ENCODE data around the gene CALM1.
"Not testable (repeated sequence)": the region's sequence is repeated elsewhere in the genome, so short reads cannot be mapped to it uniquely, and the experiment has no call there.

The CALM1 gene

GRCh38 chr14:90383731-90384542, 12.9 kb upstream of the CALM1 start:
- DNase-seq = peak; percentile 43

DNA sequence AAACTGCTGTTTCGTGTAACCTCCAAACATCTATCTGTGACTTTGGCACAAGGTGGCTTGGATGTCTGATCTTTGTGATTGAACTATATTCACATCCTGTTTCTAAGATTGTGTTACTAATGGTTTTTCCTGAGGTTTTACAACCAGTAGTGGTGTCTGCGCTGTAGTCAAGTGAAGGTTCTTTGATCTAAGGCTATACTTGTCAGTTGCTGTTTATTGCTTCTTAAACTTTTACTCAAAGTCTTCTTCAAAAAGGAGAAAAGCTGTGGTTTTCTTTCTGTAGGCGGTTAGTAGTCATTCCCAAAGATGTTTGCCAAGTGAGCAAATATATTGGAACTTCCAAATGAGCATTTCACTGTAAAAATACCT, 12.3 kb upstream of the CALM1 start:
- DNase-seq = no peak

- no peak for DNase-seq
Observed at GRCh38 chr14:90386321-90386720, 10.5 kb upstream of the CALM1 start.

DNA sequence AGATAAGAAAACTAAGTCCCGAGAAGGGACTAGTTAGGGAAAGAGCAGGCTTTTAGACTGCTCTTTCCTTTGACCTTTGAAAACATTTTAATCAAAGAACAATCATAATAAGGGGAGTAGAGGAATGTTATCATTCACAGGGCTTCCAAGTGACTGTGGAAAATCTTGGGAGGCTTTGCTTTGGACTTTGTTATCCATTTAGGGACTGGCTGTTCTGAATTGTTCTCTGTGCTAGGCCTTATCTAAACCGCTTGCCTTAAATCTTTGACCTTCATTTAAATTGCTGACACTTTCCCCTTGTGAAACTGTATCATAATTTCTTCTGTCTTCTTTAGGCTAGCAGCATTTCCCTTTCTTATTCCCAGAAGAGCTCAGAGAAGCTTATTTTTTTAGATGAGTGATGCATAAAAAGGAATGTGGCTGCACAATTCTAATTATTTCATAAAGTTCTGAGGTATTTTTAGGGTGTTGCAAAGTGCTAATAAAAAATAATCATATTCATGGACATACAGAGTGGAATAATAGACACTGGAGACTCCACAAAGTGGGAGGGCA, 9.5 kb upstream of the CALM1 start:
- no peak for DNase-seq

DNA sequence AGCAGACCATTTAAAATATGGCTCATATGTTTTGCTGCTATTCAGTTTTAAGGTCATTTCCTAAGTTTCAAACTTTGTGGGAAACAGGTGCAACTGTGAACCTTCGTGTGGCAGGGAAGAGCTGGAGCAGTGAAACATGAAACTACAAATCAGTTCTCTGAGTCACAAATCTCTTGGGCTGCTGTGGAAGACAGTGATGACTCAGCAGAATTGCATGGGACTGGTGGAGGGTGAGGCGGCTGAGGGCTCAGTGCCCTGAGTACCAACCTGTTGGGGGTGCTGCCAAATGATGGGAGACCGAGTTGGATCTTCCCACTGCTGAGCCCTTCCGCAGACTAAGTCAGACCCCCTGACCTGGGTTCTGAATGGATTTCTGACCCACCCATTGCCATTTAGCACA, 8.4 kb upstream of the CALM1 start:
- DNase-seq = no peak

GRCh38 chr14:90388982-90389381, 7.8 kb upstream of the CALM1 start:
- DNase-seq = no peak

GRCh38 chr14:90393966-90394365, 2.9 kb upstream of the CALM1 start:
- DNase-seq = no peak

DNA sequence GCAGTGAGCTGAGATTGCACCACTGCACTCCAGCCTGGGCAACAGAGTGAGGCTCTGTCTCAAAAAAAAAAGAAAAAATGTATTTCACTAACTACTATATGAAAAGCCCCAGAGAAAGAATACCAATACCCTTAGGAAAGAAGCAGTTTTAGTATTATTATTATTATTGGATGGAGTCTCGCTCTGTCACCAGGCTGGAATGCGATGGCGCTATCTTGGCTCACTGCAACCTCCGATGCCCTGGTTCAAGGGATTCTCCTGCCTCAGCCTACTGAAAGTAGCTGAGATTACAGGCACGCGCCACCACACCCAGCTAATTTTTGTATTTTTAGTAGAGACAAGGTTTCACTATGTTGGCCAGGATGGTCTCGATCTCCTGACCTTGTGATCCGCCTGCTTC, 2.0 kb upstream of the CALM1 start:
- DNase-seq = not testable (repeated sequence)

GRCh38 chr14:90397425-90398314, 841 bp downstream of the CALM1 start:
- peak; percentile 68 for DNase-seq

DNA sequence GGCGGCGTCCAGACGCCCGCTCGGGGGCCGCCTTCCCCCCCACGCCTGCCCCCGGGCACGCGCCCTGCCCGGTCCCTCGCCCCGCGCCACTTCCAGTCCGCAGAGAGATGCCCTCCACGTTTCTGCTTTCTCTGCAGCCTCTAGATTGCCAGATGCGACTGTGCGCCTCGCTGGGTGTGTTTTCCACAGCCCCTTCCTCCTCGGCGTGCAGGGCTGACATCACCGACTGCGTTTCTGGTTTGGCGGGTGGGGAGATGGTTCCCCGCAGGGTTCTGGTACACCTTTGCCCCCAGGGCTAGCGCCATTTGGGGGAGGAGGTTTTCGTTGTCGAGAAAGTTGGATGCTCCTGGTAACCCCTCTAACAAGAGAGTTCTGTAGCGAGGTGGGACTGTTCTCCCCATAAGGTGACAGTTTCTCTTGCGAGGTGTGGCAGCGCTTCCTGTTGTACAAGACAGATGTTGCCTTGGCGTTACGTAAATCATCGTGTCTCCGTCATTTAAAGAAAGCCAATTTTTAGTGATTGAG, 1.5 kb downstream of the CALM1 start:
- peak; percentile 61 for DNase-seq

GRCh38 chr14:90398841-90399540, 2.2 kb downstream of the CALM1 start:
- DNase-seq = no peak

GRCh38 chr14:90399541-90400444, 3.0 kb downstream of the CALM1 start:
- peak; percentile 83 for DNase-seq

- DNase-seq = no peak
Observed at GRCh38 chr14:90400904-90401561, 4.2 kb downstream of the CALM1 start.

DNA sequence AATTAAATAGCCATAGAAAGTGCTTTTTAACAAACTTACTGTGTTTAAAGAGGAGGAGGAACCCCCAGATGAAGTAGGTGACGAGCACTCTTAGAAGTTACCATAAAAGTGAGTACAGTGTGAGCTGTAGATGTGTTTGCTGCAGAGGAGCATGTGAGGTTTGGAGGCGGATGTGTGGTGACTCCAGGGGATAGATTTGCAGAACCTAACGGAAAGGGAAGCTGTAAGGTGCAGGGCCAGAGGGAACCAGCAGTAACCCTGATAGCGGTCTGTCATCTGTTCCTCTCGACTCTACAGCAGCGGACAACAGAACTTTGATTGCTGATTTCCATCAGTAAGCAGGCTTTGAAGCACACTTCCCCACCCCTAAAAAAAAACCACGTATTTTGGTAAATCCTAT, 5.2 kb downstream of the CALM1 start:
- no peak for DNase-seq

- no peak for DNase-seq
Observed at GRCh38 chr14:90403065-90403464, 6.2 kb downstream of the CALM1 start.

GRCh38 chr14:90405101-90405500, 8.3 kb downstream of the CALM1 start:
- DNase-seq = no peak

GRCh38 chr14:90405755-90406154, 8.9 kb downstream of the CALM1 start:
- DNase-seq = no peak

DNA sequence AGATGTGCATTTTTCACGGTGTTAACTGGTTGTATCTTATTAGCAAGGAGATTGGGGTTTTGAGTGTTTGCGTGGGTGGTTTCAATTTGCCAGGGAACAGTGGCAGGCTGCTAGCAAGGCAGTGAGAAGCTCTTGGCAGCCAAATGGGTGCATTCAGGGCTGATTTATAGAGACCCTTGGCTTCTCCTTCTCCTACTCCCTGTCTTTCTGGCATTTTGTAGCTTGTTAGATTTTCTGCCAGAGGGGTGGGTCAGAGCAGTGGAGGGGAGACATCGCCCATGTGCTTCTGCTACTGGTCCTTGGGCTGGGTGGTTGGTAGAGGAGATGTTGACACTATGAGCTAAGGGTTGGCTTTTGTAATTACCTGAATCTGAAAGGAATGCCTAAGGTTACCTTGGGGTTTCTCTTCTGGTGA, 9.6 kb downstream of the CALM1 start:
- DNase-seq = no peak

DNA sequence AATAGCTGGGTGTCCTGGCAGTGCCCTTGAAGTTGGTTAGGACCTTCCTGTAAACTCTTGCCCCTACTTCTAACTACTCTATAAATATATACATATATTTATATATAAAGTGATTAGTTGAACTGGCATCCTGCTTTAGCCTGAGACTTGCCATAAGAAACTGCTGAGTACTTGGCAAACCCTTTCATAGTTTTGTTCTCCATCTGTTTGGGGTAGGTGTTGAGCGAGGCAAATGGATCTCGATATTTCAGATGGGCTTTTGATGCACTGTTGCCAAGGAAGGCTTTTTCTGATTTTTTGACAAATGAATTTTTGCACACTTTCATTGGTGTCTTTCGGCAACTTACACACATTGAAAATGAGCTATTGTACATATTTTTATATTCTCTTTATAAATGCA, 10.4 kb downstream of the CALM1 start:
- DNase-seq = no peak

- no peak for DNase-seq
Observed at GRCh38 chr14:90408713-90409112, 11.9 kb downstream of the CALM1 start.

DNA sequence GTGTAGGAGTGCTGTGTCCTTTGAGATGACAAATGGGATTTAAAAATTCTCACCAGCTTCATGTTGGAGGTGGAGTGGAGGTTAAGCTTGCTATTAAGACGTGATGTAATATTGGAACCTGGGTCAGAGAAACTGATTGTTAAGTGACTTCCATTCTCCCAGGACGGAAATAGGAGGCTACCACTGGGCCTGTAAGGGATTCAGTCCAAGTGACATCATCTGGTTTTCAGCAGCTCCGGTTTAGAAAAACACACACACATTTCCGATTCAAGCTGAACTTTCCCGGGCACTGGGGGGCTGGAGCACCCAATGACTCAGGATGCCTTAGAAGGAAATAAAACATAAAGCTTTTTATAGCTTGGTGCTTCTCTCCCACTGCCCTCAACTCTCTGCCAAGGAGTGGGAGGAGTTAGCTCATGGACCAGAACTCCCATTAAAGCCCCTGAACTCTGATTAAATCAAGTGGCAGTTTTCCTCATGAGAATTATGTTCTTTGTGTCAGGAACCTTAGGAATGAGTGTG, 12.4 kb downstream of the CALM1 start:
- no peak for DNase-seq

Data from stimulated activated naive CD4-positive, alpha-beta T cell treated with Interleukin-2 at 50 U/mL for 16 hours (primary cell).